ENCODE results near the gene ELP4. TPM values are rescaled to one million over a fixed set of nuclear protein-coding genes. Genes with fewer than 3 reads are reported as not detected.

The ELP4 gene
- total RNA-seq, 1 experiment from 2014 or later: 34.1 TPM

DNA sequence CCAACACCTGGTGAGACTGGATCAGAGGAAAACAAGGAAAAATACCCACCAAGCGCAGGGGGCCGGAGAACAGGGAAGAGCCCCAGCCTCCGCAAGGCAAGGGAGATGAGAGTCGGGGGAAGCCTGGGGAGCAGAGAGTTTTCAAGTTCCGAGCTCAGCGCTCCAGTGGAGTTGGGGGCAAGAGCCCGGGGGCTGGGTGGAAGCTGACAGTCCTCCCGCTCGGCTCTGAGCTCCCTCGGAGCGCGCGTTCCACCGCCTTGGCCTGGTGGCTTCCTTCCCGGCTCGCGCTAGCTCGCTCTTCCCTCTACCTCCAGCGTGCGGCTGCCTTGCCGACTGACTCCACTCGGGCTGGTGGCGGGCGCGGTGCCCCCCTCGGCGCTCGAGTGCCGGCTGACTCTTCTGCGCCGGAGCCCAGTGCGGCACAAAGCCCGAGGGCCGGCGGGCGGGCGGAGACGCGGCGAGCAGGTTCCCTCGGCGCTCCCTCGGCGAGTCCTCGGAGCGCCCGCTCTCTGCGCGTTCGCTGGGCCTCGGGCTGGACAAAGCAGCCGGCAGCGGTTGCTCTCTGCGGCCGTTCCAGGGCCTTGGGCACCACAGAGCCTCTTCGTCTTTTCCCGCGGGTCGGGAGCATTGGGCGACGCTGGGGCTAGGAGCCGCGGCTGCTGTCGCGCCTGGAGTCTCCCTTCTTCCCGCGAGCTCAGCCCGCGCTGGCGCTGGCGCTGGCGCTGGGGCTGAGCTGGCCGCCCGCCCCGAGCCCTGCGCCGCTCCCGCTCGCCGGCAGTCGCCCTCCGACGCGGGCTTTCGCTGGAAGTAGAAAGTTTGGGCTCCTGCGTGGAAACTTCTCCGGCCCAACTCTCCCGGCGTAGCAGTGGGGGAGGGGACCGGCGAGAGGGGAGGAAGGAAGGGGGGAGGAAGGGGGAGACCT, 300.6 kb downstream of the ELP4 start:
- DNase-seq (ENCODE audit: low read depth): peak; percentile 50

DNA sequence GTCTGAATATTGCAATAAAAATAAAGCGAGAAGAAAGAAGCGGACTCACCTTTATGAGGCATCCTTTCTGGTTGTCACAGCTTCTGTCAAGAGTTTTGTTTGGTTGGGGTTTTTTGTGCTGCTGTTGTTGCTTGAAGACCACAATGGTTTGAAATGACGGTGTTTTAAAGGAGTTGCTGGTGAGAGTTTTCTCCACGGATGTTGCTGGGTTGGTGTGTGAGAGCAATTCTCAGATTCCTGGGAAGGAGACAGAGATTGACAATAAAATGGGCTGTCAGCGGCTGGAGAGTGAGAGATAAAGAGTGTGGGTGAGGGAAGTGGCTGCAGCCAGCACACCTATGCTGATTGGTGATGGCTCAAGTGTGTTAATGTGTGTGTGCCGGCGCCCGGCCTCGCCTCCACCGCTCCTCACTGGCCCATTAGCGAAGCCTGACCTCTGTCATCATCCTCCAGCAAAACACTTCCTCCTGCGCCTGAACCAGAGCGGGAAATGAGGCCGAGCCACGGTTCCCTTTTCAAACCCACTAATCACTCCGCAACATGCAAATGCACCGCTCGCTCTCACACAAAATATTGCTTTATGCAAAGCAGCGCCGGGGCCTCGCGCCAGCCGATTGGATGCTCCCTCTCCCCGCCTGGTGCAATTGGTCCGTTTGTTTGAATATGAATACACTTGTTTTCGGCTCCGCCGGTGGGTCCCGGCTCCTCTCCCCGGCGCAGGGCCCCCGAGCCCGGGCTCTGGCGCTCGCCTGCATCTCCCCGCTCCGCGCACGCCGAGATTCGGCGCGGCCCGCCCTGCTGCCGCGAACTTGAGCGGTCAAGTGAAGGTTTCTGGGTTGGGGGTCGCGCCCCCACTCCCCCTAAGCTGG, 301.4 kb downstream of the ELP4 start, which contains the start of gene PAX6:
Gene PAX6, minus strand, starts transcription at position 544 of the 869 bp plus-strand sequence. CDS start 4,911 bp downstream, outside the sequence.
- peak; percentile 97 for DNase-seq (ENCODE audit: low read depth)

DNA sequence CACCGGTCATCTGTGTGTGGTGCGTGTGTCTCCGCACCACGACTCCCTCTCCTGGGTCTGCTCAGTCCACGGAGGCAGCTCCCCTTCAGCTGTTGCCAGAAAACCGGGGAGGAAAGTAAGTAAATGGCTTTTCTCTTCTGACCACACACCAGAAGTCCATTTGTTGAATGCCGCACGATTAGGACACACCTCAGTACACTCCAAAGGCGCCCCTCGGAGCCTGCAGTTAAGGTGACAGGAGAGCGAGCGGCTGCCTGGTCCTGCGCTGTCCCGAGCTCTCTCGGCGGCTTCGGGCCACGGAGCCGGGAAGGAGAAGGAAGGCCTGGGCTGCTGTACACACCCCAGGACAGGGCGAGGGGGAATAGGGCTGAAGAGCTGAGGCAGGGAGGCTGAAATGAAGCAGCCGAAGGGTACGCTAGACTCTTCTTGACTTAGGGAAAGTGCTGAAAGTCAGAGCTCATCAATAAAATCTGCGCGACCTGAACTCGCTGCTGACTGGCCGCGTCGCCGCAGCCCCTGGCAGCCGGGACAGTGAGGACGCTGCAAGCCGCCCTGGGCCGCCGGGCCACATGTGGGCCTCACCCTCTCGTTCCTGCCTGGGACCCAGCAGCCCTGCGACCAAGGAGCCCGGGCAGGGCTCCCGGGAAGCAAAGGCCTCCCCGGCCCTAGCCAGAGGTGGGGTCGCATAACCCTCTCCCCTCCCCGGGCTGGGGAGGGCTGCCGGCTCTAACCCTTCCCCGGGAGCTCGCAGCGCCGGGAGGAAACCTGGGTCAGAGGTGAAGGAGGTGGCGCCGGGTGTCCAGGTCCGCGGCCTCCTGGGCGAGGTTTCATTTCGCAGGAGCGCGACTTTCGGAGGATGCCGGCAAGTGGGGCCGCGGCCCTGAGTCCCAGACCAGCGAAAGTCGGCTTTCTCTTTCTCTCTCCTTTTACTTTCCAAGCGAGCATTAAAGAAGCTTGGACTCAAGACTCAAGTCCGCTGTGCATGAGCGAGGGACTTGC, 303.1 kb downstream of the ELP4 start:
- peak; percentile 40 for DNase-seq (ENCODE audit: low read depth)

DNA sequence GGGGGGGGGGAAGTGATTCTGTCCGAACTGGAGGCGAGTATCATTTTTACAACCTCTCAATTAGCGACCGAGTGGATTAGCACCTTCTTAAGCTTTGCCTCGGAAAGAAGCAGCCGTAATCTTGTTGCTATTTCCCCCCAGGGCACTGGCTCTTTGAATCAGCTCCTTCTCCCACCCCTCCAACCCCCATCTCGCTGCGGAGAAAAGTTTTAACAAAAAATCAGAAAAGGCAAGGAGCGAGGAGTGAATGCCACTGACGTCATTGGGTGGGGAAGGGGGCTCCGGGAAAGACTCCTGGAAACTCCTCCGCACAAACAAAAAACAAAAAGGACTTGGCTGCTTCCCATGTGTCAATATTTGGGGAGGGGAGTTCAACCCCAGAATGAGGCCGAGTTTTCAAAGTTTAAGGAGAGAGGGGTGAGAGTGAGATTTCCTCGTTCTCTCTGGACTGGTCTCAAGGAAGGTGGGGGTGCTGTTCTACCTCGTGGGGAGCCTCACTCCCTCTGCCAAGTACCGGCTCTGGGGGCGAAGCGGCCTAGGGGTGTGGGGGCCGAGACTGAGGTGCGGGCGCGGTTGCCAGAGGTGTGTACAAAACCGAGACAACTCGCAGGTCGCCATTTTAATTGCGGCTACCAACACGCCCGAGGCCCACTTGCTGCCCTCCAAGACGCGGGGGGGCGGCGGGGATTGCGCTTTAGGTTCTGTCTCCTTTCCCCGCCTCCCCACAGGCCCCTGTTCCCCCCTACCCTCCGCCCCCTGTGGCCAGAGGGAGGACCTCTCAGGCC, 304.0 kb downstream of the ELP4 start:
- peak; percentile 33 for DNase-seq (ENCODE audit: low read depth)

DNA sequence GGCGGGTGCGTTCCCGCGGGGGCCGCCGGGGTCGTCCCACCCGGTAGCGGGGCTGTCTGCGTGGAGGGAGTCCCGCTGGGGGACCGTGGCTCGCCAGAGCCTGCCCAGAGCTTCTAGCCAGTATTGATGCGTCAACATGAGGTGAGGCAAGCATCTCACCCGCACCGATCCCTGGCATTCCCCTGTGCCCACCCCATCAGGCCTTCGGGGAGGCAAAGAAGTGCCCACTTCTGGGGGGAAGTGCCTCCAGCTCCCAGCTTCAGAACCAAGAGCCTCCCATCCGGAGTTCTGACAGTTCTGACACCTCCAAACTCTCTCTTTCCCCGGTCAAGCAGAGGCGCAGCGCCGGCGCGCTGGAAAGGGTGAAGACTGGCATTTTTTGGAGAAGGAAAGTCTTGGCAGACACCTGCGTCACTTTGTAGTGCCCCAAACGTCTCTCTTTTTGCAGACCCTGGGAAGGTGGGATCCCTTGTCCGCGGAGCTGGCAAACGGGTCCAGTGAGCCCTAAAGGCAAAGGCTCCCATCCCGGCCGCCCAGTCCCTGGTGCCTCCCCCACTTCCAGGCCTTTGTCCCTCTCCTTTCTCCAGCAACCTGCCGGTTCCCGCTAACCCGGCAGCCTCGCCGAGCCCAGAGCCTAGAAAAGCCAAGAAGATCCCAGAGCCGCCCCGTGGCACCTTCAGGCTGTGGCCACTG, 304.8 kb downstream of the ELP4 start:
- DNase-seq (ENCODE audit: low read depth): peak; percentile 14

DNA sequence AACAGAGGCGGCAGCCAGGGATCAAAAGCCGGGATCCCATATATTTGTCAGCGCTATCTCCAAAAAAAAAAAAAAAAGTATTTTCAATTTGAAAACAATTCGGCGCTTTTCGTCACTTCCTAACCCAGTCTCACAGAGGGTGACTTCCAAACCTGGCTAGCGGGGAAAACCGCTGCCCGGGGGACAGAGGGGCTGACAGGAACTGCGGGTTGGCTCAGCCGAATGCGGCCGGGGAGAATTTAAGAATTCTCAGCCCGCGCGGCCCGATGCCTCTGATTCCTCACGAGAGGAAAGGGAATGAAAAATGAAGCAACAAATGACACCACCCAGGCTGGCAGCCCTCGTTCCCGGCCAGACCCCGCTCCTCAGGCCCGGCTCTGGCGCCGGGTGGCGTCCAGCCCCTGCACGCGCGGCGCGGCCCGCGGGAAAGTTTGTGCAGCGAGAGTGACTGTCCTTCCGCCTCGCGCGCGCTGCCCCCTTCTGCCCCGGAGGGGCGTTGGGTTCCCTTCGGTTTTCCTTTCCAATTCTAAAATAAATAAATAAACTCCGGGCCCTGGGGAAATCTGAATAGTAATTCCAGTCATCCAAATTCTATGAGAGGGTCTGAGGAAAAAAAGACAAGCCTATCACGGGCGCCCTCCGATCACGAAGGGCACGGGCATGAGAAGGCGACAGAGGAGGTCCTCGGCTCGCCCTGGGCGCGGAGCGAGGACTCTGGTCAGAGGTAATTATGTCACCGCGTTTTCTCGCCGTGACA, 306.3 kb downstream of the ELP4 start:
- peak; percentile 43 for DNase-seq (ENCODE audit: low read depth)

DNA sequence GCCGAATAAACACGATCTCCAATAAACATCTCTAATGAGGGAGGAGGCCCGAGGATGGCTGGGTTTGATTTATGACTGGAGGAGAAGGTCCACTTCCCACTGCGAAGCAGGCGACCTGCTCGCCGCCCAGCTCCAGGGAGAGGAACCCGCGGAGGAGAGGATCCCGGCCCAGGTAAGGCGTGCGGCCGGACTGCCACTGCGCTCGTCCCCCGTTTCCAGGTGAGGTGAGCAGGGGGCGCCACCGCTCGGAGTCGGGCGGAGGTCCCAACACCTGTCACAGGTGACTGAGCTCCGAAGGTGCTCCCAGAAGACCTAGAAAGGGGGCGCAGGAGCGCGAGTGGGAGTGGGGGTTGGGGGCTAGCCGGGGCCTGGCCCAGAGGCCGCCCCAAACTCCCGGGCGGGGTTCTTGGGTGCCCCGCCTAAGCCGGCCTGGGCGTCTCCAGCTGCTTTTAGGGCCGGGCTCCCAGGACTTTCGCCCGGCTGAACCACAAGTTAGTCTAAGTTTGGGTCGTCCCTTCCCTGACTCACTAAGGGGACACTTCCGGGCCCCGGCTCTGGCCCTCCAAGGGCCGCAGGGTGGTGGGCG, 307.0 kb downstream of the ELP4 start:
- peak; percentile 10 for DNase-seq (ENCODE audit: low read depth)

DNA sequence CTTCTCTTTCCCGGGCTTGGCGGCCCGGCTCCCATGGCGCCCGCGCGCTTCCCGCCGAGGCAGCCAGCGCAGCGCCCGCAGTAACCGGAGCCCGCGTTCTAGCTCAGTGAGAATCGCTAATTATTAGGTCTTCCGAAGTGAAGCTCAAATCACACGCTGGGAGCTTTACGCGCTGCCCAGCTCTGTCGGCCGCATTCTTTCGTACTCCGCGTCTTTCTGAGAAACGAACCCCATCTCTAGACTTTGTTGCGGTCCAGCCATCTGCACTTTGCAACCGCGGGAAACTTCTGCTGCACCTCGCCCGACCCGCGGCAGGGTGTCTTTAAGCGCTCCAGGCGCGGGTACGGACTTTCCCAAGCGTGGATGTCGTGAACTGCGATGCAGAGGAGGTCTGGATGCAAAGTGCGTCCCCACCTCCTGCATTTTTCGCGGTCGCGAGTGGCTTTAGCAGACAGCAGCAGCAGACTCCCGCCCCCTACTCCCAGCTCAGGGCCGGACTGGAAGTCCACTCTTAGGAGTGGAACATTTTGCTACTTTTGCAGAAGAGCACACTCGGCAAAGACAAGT, 307.6 kb downstream of the ELP4 start:
- DNase-seq (ENCODE audit: low read depth): peak; percentile 20

DNA sequence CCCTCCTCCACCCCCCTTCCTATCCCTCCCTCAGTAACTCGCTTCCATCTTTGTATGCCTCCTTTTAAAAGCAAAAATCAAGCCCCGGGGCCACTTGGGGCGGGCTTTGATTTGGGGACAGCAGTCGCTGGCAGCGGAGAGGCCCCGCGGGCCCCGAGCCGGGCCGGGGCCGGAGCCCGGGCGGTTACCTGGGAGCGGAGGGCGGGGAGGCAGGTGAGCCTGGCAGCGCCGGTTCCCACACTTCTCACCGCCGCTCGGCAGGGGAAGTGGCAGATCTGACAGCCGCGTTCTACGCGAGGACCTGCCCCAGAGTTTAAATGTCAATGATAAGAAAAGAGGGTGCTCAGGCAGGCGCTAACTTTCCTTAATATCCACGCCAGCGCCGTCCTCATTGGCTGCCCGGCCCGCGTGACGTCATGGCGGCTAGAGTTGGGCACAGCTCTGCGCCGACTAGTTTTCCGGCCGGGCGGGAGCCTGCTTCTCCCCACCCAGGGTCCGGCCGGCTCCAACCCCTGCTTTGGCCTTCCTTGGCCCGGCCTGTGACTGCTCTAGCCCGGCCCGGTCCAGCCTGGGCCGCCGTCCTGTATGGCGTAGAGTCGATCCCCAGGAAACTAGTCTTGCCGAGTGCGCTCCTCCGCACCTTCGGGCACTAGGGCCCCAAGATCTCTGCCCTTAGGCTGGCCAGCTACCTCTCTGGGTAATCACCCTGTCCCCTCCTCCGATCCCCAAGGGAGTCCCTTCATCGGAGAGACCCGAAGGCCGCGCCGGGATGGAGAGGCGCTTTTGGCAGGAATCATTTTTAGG, 308.3 kb downstream of the ELP4 start:
- no peak for DNase-seq (ENCODE audit: low read depth)

DNA sequence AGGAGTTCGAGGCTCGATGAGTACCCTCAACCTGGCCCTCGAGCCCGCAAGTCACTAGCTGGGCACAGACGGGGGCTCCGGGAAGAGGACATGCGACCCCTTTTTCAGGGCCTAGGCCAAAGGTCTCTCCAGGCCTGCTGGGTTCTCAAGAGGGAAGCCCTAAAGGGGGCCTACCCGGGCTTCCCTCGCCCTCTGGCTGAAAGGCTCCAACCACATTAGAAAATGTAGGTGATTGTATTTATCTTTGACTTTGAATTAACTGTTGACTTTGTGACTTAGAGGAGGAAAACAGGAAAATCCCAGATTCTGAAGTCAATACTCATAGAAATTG, 308.8 kb downstream of the ELP4 start:
- no peak for DNase-seq (ENCODE audit: low read depth)

DNA sequence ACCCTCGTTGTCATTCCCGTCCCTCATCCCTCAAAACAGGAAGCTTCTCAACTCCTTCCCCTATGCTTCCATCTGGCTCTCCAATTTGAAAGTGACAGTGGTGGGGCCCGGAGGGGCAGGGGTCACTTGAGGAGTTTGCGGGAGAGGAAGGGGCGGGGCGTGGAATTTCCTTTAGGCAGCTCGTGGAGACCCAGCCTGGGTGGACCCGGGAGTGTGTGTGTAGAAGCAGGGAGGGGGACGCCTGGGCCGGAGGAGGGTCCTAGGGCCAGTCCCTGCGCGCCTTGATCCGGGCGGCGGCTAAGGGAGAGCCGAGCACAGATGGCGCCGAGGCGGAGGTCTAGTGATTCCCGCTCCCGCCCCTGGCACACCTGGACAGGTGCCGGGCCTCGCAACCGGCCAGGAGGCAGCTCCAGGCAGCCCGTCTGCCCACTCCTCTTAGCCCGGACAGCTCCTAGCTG, 309.3 kb downstream of the ELP4 start:
- no peak for DNase-seq (ENCODE audit: low read depth)

DNA sequence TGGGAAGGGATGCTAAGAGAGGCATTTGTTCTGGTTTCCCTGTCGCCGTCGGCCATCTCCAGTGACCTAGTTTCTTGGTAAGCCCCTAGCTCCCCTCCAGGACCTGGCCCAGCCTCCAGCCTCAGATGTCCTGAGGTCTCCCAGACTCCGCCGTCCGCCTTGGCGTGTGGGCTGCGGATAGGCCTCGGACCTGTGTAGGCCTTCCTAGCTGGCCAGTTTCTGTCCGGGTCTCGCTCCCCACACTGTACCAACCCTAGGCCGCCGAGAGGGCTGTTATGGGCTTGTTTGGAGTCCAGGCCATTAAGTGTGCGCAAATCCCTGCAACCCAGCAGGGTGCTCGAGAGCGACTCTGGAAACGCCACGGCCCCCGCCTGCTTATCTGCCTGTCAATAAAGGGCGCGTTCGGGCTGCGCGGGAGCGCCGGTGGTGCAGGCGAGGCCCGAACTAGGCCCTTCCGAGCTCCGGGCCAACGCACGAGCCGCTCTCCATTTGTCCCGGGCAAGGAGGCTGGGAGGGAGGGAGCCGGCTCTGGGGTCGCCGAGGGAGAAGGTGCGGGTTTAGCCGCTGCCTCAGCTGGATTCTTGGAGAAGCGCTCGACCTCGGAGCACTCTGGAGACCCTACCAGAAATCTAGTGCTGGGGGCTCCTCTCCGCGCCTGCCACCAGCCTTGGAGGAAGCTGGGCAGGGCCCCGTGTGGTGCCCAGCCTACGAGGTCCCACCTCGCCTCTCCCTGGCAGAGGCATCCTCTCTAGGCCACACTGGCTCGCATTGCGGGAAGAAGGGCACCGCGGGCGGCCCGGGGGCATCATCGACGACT, 310.3 kb downstream of the ELP4 start:
- DNase-seq (ENCODE audit: low read depth): no peak

DNA sequence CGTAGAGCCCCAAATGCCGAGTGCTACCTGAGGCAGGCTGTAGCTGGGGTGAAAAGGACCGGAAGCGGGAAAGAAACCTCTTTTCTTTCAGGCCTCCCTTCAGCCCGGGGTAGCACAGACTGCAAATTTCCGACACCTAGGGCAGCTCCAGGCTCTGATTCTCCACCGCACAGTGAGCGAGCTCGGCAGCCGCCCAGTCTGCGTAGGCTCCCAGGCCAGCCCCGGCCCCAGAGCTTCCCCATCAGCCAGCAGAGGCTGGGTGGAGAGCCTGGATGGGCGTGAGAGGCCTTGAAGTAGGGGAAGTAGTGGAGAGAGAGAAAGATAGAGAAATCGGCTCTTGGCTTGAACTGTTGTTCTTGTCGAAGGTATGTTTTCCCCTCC, 310.9 kb downstream of the ELP4 start:
- no peak for DNase-seq (ENCODE audit: low read depth)

DNA sequence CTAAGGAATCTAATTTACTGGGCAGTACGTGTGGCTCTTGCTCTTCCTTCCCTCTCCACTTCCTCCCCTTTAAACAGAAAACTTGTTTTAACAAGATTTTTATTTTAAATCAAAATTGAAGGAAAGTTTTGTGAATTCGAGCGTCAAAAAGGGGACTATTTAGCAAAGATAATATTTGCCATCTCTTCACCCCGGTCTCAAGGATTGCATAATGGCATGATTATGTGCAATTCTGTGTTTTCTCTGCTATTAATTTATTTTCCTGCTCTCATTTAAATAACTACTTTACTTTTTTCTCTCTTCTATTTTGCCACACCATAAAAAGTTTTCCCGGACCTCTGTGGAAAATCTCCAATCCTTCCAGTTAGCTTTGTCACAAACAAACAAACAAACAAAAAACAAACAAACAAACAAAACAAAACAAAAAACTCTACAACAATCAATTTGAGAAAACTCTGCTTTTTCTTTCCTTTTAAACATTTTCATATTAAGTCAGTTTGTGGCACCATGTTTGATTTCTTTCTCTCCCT, 311.7 kb downstream of the ELP4 start:
- no peak for DNase-seq (ENCODE audit: low read depth)

DNA sequence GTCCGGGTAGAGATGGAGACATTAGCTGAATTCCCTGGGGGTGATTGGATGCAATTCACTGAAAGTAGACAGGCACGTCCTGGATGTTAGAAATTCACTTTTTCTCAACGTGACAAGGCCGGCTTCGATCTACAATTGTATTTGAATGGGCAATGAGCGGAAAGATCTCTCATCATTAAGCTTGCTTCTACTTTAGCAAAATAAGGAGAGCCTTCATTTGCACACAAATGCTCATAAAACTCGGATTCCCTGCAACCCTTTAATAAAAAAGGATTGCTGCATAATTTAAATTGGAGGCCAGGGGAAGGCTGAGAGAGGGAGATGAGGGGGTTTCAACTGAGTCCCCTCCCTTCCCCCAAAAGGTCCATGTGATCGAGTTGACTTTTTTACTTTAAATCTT, 312.2 kb downstream of the ELP4 start:
- no peak for DNase-seq (ENCODE audit: low read depth)

DNA sequence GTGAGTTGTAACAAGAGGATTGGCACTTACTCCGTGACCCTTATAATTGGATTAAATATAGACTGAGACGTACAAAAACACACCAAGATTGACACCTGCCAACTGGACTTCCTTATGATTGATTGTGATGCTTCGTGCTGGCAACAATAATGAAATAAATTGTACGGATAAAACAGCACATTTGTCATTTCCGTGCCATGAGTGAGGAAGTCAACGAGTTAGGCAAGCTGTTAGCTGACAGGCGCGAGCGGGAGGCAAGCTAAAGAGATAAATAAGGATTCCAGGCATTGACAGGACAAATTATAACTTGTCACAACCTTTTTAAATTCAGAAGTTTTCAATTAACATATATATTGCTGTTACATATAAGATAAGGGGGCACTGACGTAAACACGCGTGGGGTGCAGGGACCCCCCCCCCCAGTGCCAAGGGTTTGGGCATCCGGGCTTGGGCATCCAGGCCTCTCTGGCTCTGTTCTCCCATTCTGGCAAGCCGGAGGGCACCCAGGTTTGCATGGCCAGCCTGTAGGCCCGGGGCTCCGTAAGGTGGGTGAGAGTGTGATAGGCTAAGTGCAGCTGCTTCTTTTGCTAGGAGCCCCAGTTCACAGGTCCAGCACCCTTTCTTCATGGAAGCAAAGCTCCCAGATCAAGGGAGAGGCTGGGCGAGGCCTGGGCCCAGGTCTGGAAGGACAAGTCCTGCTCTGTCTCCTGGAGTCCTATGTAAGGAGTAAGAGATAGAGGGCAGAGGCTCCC, 312.8 kb downstream of the ELP4 start:
- DNase-seq (ENCODE audit: low read depth): no peak
